Measurements from ENCODE around the gene DHCR7. TPM values are rescaled to one million over a fixed set of nuclear protein-coding genes. Genes with fewer than 3 reads are reported as not detected.

The DHCR7 gene
- total RNA-seq, 1 donor from 2014 or later = 64.2 TPM

- no peak overlapping the region for H3K27ac ChIP-seq
- H3K27me3 ChIP-seq (ENCODE audit: low read depth) = no peaks in the 10 kb centered on the region
- H3K36me3 ChIP-seq = peaks cover 73% of the 10 kb centered on the region
- no peak overlapping the region for H3K4me3 ChIP-seq
- H3K9me3 ChIP-seq = no peaks in the 10 kb centered on the region
- TF ChIP-seq CTCF (IDR thresholded peaks at IDR 0.05) = no peak
- H3K4me1 ChIP-seq = no peaks in the 10 kb centered on the region
- DNase-seq (no peak), ATAC-seq (no peak)
- intact Hi-C loops (cut with DNase I) = no loop called here
Observed at GRCh38 chr11:71472357-71472885, 24.2 kb upstream of the DHCR7 start.

DNA sequence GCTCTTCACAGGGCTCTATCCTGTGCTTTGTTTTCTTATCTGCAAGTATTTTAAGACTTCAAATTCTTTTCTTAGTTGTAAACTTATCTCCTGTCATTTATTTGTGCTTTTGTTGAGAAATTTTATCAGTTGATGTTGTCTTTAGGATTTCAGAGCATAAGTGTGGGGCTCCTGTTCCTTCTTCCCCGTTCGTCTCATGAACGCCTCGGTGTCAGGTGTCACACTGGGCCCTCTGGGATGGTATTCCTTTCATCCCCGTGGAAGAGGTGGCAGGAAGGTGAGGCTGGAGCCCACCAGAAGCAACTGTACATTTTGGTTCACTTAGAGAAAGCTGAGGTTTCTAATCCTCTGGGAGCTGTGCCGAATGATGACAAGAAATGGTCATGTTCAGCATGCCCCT lies 22.8 kb upstream of the DHCR7 start:
- ATAC-seq = no peak
- H3K36me3 ChIP-seq = peaks cover 73% of the 10 kb centered on the region

DNA sequence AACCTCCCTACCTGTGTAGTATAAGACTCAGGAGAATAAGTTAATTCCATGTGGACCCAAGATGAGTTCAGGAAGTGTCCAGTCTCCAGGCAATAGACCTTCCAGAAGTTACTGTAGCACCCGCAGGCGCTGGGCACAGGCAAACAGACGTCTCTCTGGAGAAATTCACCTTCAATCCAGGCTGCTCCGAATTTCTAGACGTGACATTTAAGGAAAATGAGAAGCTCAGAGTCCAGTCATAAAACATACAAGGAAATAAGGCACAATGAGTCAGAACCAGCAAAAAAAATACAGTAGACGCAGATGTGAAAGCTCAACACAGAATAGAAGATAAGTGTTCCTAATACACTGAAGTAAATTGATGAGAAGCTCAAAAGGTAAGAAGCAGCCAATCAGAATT lies 19.0 kb upstream of the DHCR7 start:
- ATAC-seq (no peak), DNase-seq (no peak)
- H3K4me3 ChIP-seq = no peak overlapping the region
- no peak overlapping the region for H3K27ac ChIP-seq
- H3K27me3 ChIP-seq (ENCODE audit: low read depth) = no peaks in the 10 kb centered on the region
- H3K9me3 ChIP-seq = no peaks in the 10 kb centered on the region
- H3K4me1 ChIP-seq = no peaks in the 10 kb centered on the region
- intact Hi-C loops (cut with DNase I) = no loop called here
- H3K36me3 ChIP-seq = peaks cover 71% of the 10 kb centered on the region
- TF ChIP-seq CTCF (IDR thresholded peaks at IDR 0.05) = no peak

More for the DNA sequence above, 22.8 kb upstream of the DHCR7 start:
- no peak overlapping the region for H3K27ac ChIP-seq
- DNase-seq = no peak
- no peak for TF ChIP-seq CTCF (IDR thresholded peaks at IDR 0.05)
- no peaks in the 10 kb centered on the region for H3K9me3 ChIP-seq
- no peak overlapping the region for H3K4me3 ChIP-seq
- intact Hi-C loops (cut with DNase I) = no loop called here
- no peaks in the 10 kb centered on the region for H3K27me3 ChIP-seq (ENCODE audit: low read depth)
- no peaks in the 10 kb centered on the region for H3K4me1 ChIP-seq

- no peak overlapping the region for H3K4me3 ChIP-seq
- H3K9me3 ChIP-seq = no peaks in the 10 kb centered on the region
- H3K4me1 ChIP-seq = no peaks in the 10 kb centered on the region
- H3K27me3 ChIP-seq (ENCODE audit: low read depth) = no peaks in the 10 kb centered on the region
- H3K36me3 ChIP-seq = peaks cover 72% of the 10 kb centered on the region
- ATAC-seq = no peak
- intact Hi-C loops (cut with DNase I) = no loop called here
- no peak for TF ChIP-seq CTCF (IDR thresholded peaks at IDR 0.05)
- H3K27ac ChIP-seq = no peak overlapping the region
- DNase-seq = no peak
Observed at GRCh38 chr11:71466358-71466757, 18.2 kb upstream of the DHCR7 start.

GRCh38 chr11:71465054-71465453 lies 16.9 kb upstream of the DHCR7 start:
- ATAC-seq (no peak), DNase-seq (no peak)
- H3K36me3 ChIP-seq = peaks cover 77% of the 10 kb centered on the region

More at GRCh38 chr11:71465054-71465453, 16.9 kb upstream of the DHCR7 start:
- H3K9me3 ChIP-seq = no peaks in the 10 kb centered on the region
- intact Hi-C loops (cut with DNase I) = no loop called here
- no peaks in the 10 kb centered on the region for H3K27me3 ChIP-seq (ENCODE audit: low read depth)
- no peak overlapping the region for H3K4me3 ChIP-seq
- no peak overlapping the region for H3K27ac ChIP-seq
- H3K4me1 ChIP-seq = no peaks in the 10 kb centered on the region
- TF ChIP-seq CTCF (IDR thresholded peaks at IDR 0.05) = no peak
